GM23248 (cell line): ENCODE results near the gene SF3A1. TPM values are rescaled to one million over a fixed set of nuclear protein-coding genes. Genes with fewer than 3 reads are reported as not detected.

Experiments
- DNase-seq: peaks from one replicate; pipeline ENCODE4 v3.0.0-alpha.2; 2015
- H2AFZ ChIP-seq: fragments of 200-600 bp; sonication (generic); 2 replicates; pipeline ENCODE4 v1.6.1; 2016; ENCODE audit warnings: antibody characterized with exemption
- H3F3A ChIP-seq: fragments of 200-600 bp; sonication (generic); 2 replicates; pipeline ENCODE4 v1.6.1; 2016; ENCODE audit warnings: mild to moderate bottlenecking, antibody characterized with exemption, mixed run types; ENCODE audit not compliant: insufficient read depth
- H3K27ac ChIP-seq: fragments of 200-600 bp; sonication (generic); 2 replicates; pipeline ENCODE4 v1.5.1; 2016; ENCODE audit warnings: mild to moderate bottlenecking
- H3K27me3 ChIP-seq: fragments of 200-600 bp; sonication (generic); replicated peaks from 2 replicates; pipeline ENCODE4 v1.6.1; 2016; ENCODE audit warnings: mild to moderate bottlenecking; ENCODE audit not compliant: insufficient read depth
- H3K36me3 ChIP-seq: fragments of 200-600 bp; sonication (generic); 2 replicates; pipeline ENCODE4 v1.6.1; 2016; ENCODE audit warnings: low read depth, mild to moderate bottlenecking
- H3K4me1 ChIP-seq: fragments of 200-600 bp; sonication (generic); 2 replicates; pipeline ENCODE4 v1.6.1; 2016; ENCODE audit warnings: mild to moderate bottlenecking; ENCODE audit not compliant: insufficient read depth
- H3K4me2 ChIP-seq: fragments of 200-600 bp; sonication (generic); one replicate; pipeline ENCODE4 v1.6.1; 2016; ENCODE audit warnings: mild to moderate bottlenecking; ENCODE audit not compliant: unreplicated experiment
- H3K4me3 ChIP-seq: fragments of 200-600 bp; sonication (generic); 2 replicates; pipeline ENCODE4 v1.5.1; 2016; ENCODE audit warnings: mild to moderate bottlenecking
- H3K79me2 ChIP-seq: fragments of 200-600 bp; sonication (generic); 2 replicates; pipeline ENCODE4 v1.6.1; 2016; ENCODE audit warnings: mild to moderate bottlenecking; ENCODE audit not compliant: insufficient read depth
- H3K9ac ChIP-seq: fragments of 200-600 bp; sonication (generic); 2 replicates; pipeline ENCODE4 v1.6.1; 2016; ENCODE audit warnings: mild to moderate bottlenecking
- H3K9me2 ChIP-seq: fragments of 200-600 bp; sonication (generic); 2 replicates; pipeline ENCODE4 v1.6.1; 2016; ENCODE audit warnings: mixed run types, mild to moderate bottlenecking, moderate library complexity; ENCODE audit not compliant: insufficient read depth
- H3K9me3 ChIP-seq: fragments of 200-600 bp; sonication (generic); one replicate; pipeline ENCODE4 v1.6.1; 2017; ENCODE audit warnings: low read depth
- H4K20me1 ChIP-seq: fragments of 200-600 bp; sonication (generic); 2 replicates; pipeline ENCODE4 v1.6.0; 2016; ENCODE audit not compliant: insufficient read depth
- EZH2 ChIP-seq: fragments of 200-600 bp; sonication (generic); IDR thresholded peaks from 2 replicates; pipeline ENCODE4 v1.6.1; 2018; ENCODE audit warnings: antibody characterized with exemption, mild to moderate bottlenecking; ENCODE audit not compliant: insufficient read depth, poor library complexity, severe bottlenecking
- EZH2phosphoT487 ChIP-seq: fragments of 200-600 bp; sonication (generic); IDR thresholded peaks from 2 replicates; pipeline ENCODE4 v1.6.1; 2018; ENCODE audit warnings: antibody characterized with exemption, moderate library complexity, mild to moderate bottlenecking, low read depth; ENCODE audit not compliant: insufficient read depth
- WGBS, 2 experiments: methylation state at CpG; one replicate each; pipeline ENCODE4 v1.1.6; 2015 to 2017; ENCODE audit warnings: low lambda C conversion rate in 2 of 2, low coverage in 1 of 2; ENCODE audit errors: missing lambda C conversion rate in 2 of 2; 5-methylcytosine and 5-hydroxymethylcytosine counted together
- in situ Hi-C: fragments of 300-500 bp; cut with MboI; formaldehyde crosslinking; loops from 2 replicates; pipeline ENCODE4 v1.15.0; 2020
- polyA plus RNA-seq: library from polyadenylated mRNA; unstranded; fragments of >200 nt; fragmentation: Nextera tagmentation; extraction: Ambion mirVana; gene quantifications from 2 replicates; pipeline ENCODE4 v1.2.1, GENCODE V29; 2016
- total RNA-seq: library from RNA; depleted of rRNA; stranded (reverse); fragments of >200 nt; shearing (Covaris generic); gene quantifications from 2 replicates; pipeline ENCODE4 v1.2.3, GENCODE V29; 2014

The SF3A1 gene
- total and polyA plus RNA-seq, 2 experiments from 2014 or later: 12.9 to 75.0 TPM

DNA sequence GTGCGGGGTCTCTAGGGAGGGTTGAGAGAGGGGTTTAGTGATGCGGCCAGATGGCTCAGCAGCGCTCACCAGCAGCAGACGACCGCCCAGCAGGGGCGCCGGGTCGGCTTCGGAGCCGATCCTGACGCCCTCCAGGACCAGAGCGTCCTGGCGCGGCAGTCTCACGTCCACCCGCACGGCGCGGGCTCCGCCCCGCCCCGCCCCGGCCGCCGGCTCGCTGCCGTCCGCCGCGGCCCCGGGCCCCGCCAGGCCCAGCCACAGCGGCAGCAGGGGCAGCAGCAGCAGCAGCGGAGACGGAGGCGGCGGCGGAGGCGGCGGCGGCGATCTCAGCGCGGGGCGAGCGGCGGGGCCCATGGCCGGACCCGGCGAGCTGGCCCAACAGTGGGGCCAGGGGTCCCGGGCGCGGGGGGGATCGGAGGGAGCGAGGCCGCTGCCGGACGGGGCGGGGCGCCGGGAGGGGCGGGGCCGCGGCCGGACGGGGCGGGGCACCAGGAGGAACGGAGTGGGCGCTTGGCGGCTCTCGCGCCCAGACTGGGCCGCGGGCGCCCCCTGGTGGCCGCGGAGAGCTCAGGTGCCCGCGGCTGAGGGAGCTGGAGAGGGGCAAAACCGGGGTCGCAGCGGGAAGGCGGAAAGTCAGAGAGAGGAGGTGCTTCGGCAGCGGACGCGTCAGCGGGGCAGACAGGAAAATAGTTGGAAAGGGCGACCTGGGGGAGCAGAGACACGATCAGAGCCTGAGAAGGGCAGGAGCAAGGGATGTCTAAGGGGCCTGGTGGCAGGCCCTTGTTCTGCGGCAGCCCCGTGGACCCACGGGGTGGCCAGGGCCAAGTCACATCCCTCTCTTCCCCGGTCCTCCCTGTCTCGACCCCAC is 30.5 kb upstream of the SF3A1 start, which contains the start of gene RNF215:
Gene RNF215 (minus strand): TSS at position 452 of the 868 bp plus-strand sequence. CDS start 98 bp downstream, at position 354.
- peak within 1 kb of the TSS; percentile 86 for H3K9ac ChIP-seq
- TF ChIP-seq EZH2 (no peak), EZH2phosphoT487 (no peak)
- H2AFZ ChIP-seq: peak within 1 kb of the TSS; percentile 95
- H3K4me2 ChIP-seq: peak within 1 kb of the TSS; percentile 92
- H3K4me1 ChIP-seq: peaks cover 9% of the 10 kb centered on the region
- H3K9me3 ChIP-seq: no peaks in the 10 kb centered on the region
- H4K20me1 ChIP-seq: no peaks in the 10 kb centered on the region
- in situ Hi-C loops: loop anchor here (10.0 kb wide), 1 partner anchor 102 kb away; the partner anchor contains the start of gene CASTOR1
- H3F3A ChIP-seq: no peaks in the 10 kb centered on the region
- H3K36me3 ChIP-seq: no peaks in the 10 kb centered on the region
- peak within 1 kb of the TSS; percentile 34; the same call in 1 of the 2 replicates for H3K27ac ChIP-seq
- no peaks in the 10 kb centered on the region for H3K27me3 ChIP-seq
- no peaks in the 10 kb centered on the region for H3K9me2 ChIP-seq
- H3K4me3 ChIP-seq: peak within 1 kb of the TSS; percentile 79
- peak; percentile 88 for DNase-seq
- H3K79me2 ChIP-seq: no peaks in the 10 kb centered on the region
- 2 to 3% methylated on average over 31 to 77 of the region's 95 CpGs for WGBS, 2 experiments

DNA sequence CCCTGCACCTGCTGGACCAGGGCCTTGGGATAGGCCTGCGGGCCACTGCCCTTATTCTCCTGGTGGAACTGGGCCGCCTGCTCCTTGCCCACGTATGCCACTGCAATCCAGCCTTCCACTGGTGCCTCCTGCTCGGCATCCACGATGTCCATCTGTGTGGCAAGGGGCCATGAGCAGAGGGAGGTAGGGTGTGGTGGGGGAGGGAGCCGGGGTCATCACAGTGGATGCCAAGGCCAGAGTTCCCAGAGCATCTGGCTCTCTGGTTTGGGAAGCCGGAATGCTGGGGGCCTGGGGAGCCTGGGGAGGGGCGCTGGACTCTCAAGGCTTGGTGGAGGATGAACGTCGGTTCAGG is 29.9 kb upstream of the SF3A1 start:
- H3F3A ChIP-seq: no peaks in the 10 kb centered on the region
- no peaks in the 10 kb centered on the region for H3K9me2 ChIP-seq
- peaks cover 9% of the 10 kb centered on the region for H3K4me1 ChIP-seq
- WGBS, 2 experiments: 34 to 45% methylated on average over 6 to 10 of the region's 10 CpGs
- H3K4me2 ChIP-seq: peak overlapping the region; percentile 92
- no peaks in the 10 kb centered on the region for H4K20me1 ChIP-seq
- H3K9ac ChIP-seq: peak overlapping the region; percentile 86
- H3K9me3 ChIP-seq: no peaks in the 10 kb centered on the region
- TF ChIP-seq EZH2phosphoT487: no peak
- TF ChIP-seq EZH2: no peak
- peak overlapping the region; percentile 81 for H2AFZ ChIP-seq
- peak; percentile 20 for DNase-seq
- H3K79me2 ChIP-seq: no peaks in the 10 kb centered on the region
- peak overlapping the region; percentile 79 for H3K4me3 ChIP-seq
- in situ Hi-C loops: loop anchor here (10.0 kb wide), 1 partner anchor 102 kb away; the partner anchor contains the start of gene CASTOR1
- no peaks in the 10 kb centered on the region for H3K36me3 ChIP-seq
- no peaks in the 10 kb centered on the region for H3K27me3 ChIP-seq
- peak overlapping the region; percentile 34; the same call in 1 of the 2 replicates for H3K27ac ChIP-seq

DNA sequence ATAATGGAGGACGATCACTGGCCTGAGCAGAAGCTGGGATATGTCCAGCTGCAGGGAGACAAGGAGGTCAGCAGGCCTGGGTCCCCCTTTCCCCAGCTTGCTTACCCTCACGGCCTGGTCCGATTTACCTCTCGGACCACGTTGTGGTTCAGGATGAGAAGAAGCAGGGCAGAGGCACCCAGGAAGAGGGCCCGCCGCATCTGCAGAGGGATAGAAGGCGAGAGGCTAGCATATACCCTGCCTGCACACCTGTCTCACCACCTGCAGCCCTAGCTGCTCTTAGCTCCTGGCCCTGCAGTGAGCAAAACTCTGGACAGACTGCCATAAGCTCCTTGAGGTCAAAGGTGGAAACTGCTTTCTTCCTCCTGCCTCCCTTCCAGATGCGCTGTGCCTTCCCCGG is 29.2 kb upstream of the SF3A1 start:
- no peaks in the 10 kb centered on the region for H3K27me3 ChIP-seq
- H3K27ac ChIP-seq: no peak overlapping the region
- peaks cover 5% of the 10 kb centered on the region for H3K4me1 ChIP-seq
- no peaks in the 10 kb centered on the region for H3K9me3 ChIP-seq
- TF ChIP-seq EZH2phosphoT487 (no peak), EZH2 (no peak)
- WGBS, 2 experiments: 95 to 96% methylated on average over 10 of the region's 10 CpGs
- DNase-seq: no peak
- H3K9me2 ChIP-seq: no peaks in the 10 kb centered on the region
- in situ Hi-C loops: loop anchor here (10.0 kb wide), 1 partner anchor 101 kb away; the partner anchor contains the start of gene CASTOR1
- no peak overlapping the region for H2AFZ ChIP-seq
- H3K4me2 ChIP-seq: peak overlapping the region; percentile 92
- no peaks in the 10 kb centered on the region for H3K79me2 ChIP-seq
- peak overlapping the region; percentile 86; the same call in 1 of the 2 replicates for H3K9ac ChIP-seq
- no peaks in the 10 kb centered on the region for H4K20me1 ChIP-seq
- H3K4me3 ChIP-seq: no peak overlapping the region
- no peaks in the 10 kb centered on the region for H3K36me3 ChIP-seq
- H3F3A ChIP-seq: no peaks in the 10 kb centered on the region

DNA sequence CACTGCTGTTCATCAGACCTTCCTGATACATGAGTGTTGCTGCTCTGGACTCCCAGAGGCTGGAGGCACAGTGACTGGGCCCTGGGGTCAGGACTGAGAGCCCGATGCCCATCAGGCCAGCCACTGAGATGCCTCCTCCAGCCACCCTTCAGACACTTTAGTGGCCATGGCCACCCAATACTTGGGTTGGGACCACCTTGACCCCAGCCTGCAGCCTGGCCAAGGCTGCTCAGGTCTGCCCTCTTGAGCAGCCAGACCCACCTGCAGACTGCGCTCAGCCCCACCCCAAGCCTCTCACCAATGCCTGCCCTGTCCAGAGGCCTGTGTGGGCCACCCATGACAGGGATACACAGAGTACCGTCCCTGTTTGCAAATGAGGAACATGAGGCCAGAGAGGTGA is 26.4 kb upstream of the SF3A1 start:
- in situ Hi-C loops: loop anchor here (10.0 kb wide), 1 partner anchor 98 kb away; the partner anchor contains the start of gene CASTOR1
- Histone ChIP-seq H3K27ac (no peak overlapping the region), H3K79me2 (no peaks in the 10 kb centered on the region), H3K4me3 (no peak overlapping the region), H3K4me2 (no peak overlapping the region), H3F3A (no peaks in the 10 kb centered on the region), H3K36me3 (no peaks in the 10 kb centered on the region), H2AFZ (no peak overlapping the region), H3K27me3 (no peaks in the 10 kb centered on the region), H3K9ac (no peak overlapping the region), H3K9me3 (no peaks in the 10 kb centered on the region), H3K4me1 (peaks cover 5% of the 10 kb centered on the region), H3K9me2 (no peaks in the 10 kb centered on the region), H4K20me1 (no peaks in the 10 kb centered on the region)
- TF ChIP-seq EZH2 (no peak), EZH2phosphoT487 (no peak)
- WGBS, 2 experiments: 71 to 81% methylated on average over 3 of the region's 3 CpGs
- no peak for DNase-seq
